HEK293 (cell line): ENCODE measurements around the gene RFTN1.

Experiments used
- CTCF ChIA-PET: fragments of 350-600 bp; formaldehyde crosslinking; extraction: SDS; loops from one replicate; lab custom pipeline; 2021; ENCODE audit warnings: antibody characterized with exemption; lab: Yijun Ruan, JAX
- POLR2A ChIA-PET: fragments of 300-600 bp; formaldehyde crosslinking; extraction: SDS; loops from one replicate; lab custom pipeline; 2020; ENCODE audit warnings: antibody characterized with exemption, inconsistent platforms; lab: Yijun Ruan, JAX
- H3K27ac ChIP-seq: fragments of 200-500 bp; sonication (Bioruptor generic); 2 replicates; pipeline ENCODE4 v1.5.1; 2014; ENCODE audit warnings: low read depth, low read length, control low read depth, inconsistent platforms; ENCODE audit errors: extremely low read depth
- H3K36me3 ChIP-seq, 2 experiments: fragments of 200-500 bp in 1 of 2; sonication (Bioruptor generic) in 1 of 2; 1 replicate in 1 of 2; 2 replicates in 1 of 2; pipeline ENCODE4 v1.5.1; 2014 to 2017; ENCODE audit warnings: inconsistent platforms in 2 of 2, low read length in 2 of 2; ENCODE audit not compliant: control insufficient read depth in 2 of 2, insufficient read depth in 1 of 2
- H3K4me1 ChIP-seq: fragments of 200-500 bp; sonication (Bioruptor generic); 2 replicates; pipeline ENCODE4 v1.5.1; 2014; ENCODE audit warnings: mild to moderate bottlenecking, low read length, inconsistent platforms; ENCODE audit not compliant: control insufficient read depth, insufficient read depth
- H3K4me3 ChIP-seq: 2 replicates; pipeline ENCODE4 v1.5.1; 2011; ENCODE audit warnings: low read depth, mild to moderate bottlenecking, control low read depth, low read length, moderate library complexity
- H3K9me3 ChIP-seq: fragments of 200-500 bp; sonication (Bioruptor generic); 2 replicates; pipeline ENCODE4 v1.5.1; 2014; ENCODE audit warnings: low read depth, low read length, inconsistent platforms; ENCODE audit not compliant: control insufficient read depth, insufficient read depth
- AEBP2 ChIP-seq: fragments of 450-650 bp; formaldehyde crosslinking; IDR thresholded peaks from 2 replicates; pipeline ENCODE4 v1.5.1; 2016; ENCODE audit warnings: missing biosample characterization, missing genetic modification characterization, borderline replicate concordance
- BCL11A ChIP-seq: fragments of 450-650 bp; formaldehyde crosslinking; IDR thresholded peaks from 2 replicates; pipeline ENCODE4 v1.5.1; 2016; ENCODE audit warnings: low read depth, missing biosample characterization, missing genetic modification characterization
- EGR2 ChIP-seq: fragments of 450-650 bp; formaldehyde crosslinking; IDR thresholded peaks from 2 replicates; pipeline ENCODE4 v1.5.1; 2016; ENCODE audit warnings: low read depth, missing biosample characterization, missing genetic modification characterization
- MZF1 ChIP-seq: fragments of 450-650 bp; formaldehyde crosslinking; IDR thresholded peaks from 2 replicates; pipeline ENCODE4 v1.5.1; 2017; ENCODE audit warnings: missing biosample characterization, missing genetic modification characterization, borderline replicate concordance
- ZBTB26 ChIP-seq: fragments of 450-650 bp; formaldehyde crosslinking; optimal IDR thresholded peaks from 2 replicates; pipeline ENCODE3; 2016; ENCODE audit warnings: missing biosample characterization, mild to moderate bottlenecking, missing genetic modification characterization
- ZFHX2 ChIP-seq: fragments of 450-650 bp; formaldehyde crosslinking; conservative IDR thresholded peaks from 2 replicates; pipeline ENCODE4 v1.5.1; 2016; ENCODE audit warnings: missing biosample characterization, missing genetic modification characterization
- ZFP3 ChIP-seq: fragments of 450-650 bp; formaldehyde crosslinking; IDR thresholded peaks from 2 replicates; pipeline ENCODE4 v1.5.1; 2016; ENCODE audit warnings: low read depth, missing biosample characterization, missing genetic modification characterization
- ZNF19 ChIP-seq: fragments of 450-650 bp; formaldehyde crosslinking; IDR thresholded peaks from 2 replicates; pipeline ENCODE4; 2016; ENCODE audit warnings: missing biosample characterization, missing genetic modification characterization, low read depth
- ZNF239 ChIP-seq: fragments of 450-650 bp; formaldehyde crosslinking; IDR thresholded peaks from 2 replicates; pipeline ENCODE4 v1.5.1; 2016; ENCODE audit warnings: missing biosample characterization, missing genetic modification characterization
- ZNF280C ChIP-seq: fragments of 450-650 bp; formaldehyde crosslinking; IDR thresholded peaks from 2 replicates; pipeline ENCODE4 v1.5.1; 2016; ENCODE audit warnings: missing biosample characterization, missing genetic modification characterization
- ZNF416 ChIP-seq: fragments of 450-650 bp; formaldehyde crosslinking; IDR thresholded peaks from 2 replicates; pipeline ENCODE4 v1.5.1; 2016; ENCODE audit warnings: missing biosample characterization, missing genetic modification characterization
- ZNF449 ChIP-seq: fragments of 450-650 bp; formaldehyde crosslinking; IDR thresholded peaks from 2 replicates; pipeline ENCODE4 v1.5.1; 2017; ENCODE audit warnings: missing biosample characterization, mild to moderate bottlenecking, missing genetic modification characterization, moderate library complexity
- ZNF510 ChIP-seq: fragments of 450-650 bp; formaldehyde crosslinking; IDR thresholded peaks from 2 replicates; pipeline ENCODE4 v1.5.1; 2018; ENCODE audit warnings: mild to moderate bottlenecking, missing genetic modification characterization, missing biosample characterization; ENCODE audit not compliant: insufficient replicate concordance
- ZSCAN16 ChIP-seq: fragments of 450-650 bp; formaldehyde crosslinking; IDR thresholded peaks from 2 replicates; pipeline ENCODE4 v1.5.1; 2016; ENCODE audit warnings: missing biosample characterization, missing genetic modification characterization
- TF ChIP-seq, protein P1 (sequence below): fragments of 450-650 bp; formaldehyde crosslinking; IDR thresholded peaks from 2 replicates; pipeline ENCODE4 v1.5.1; 2016; ENCODE audit warnings: missing biosample characterization, missing genetic modification characterization
- TF ChIP-seq, protein P2 (sequence below): fragments of 450-650 bp; formaldehyde crosslinking; IDR thresholded peaks from 2 replicates; pipeline ENCODE4; 2016; ENCODE audit warnings: missing biosample characterization, missing genetic modification characterization

RFTN1 gene

GRCh38 chr3:16543242-16543864, 29.9 kb upstream of the RFTN1 start (continued):
- TF ChIP-seq ZBTB26 (tag by site-specific recombination), result no peak
- TF ChIP-seq ZNF280C (tag by site-specific recombination), result no peak
- TF ChIP-seq ZNF416 (tag by site-specific recombination), result no peak
- TF ChIP-seq ZNF239, result no peak
- TF ChIP-seq ZNF19 (tag by site-specific recombination), result no peak
- TF ChIP-seq ZFP3 (tag by site-specific recombination), result no peak
- TF ChIP-seq ZSCAN16 (tag by site-specific recombination), result no peak
- TF ChIP-seq, protein P1, sequence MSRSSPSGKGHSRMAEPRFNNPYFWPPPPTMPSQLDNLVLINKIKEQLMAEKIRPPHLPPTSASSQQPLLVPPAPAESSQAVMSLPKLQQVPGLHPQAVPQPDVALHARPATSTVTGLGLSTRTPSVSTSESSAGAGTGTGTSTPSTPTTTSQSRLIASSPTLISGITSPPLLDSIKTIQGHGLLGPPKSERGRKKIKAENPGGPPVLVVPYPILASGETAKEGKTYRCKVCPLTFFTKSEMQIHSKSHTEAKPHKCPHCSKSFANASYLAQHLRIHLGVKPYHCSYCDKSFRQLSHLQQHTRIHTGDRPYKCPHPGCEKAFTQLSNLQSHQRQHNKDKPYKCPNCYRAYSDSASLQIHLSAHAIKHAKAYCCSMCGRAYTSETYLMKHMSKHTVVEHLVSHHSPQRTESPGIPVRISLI (tag by site-specific recombination), result no peak
- TF ChIP-seq ZNF510 (tag by site-specific recombination), result no peak
- TF ChIP-seq, protein P2, sequence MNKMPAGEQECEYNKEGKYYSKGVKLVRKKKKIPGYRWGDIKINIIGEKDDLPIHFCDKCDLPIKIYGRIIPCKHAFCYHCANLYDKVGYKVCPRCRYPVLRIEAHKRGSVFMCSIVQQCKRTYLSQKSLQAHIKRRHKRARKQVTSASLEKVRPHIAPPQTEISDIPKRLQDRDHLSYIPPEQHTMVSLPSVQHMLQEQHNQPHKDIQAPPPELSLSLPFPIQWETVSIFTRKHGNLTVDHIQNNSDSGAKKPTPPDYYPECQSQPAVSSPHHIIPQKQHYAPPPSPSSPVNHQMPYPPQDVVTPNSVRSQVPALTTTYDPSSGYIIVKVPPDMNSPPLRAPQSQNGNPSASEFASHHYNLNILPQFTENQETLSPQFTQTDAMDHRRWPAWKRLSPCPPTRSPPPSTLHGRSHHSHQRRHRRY (tag by site-specific recombination), result no peak

DNA sequence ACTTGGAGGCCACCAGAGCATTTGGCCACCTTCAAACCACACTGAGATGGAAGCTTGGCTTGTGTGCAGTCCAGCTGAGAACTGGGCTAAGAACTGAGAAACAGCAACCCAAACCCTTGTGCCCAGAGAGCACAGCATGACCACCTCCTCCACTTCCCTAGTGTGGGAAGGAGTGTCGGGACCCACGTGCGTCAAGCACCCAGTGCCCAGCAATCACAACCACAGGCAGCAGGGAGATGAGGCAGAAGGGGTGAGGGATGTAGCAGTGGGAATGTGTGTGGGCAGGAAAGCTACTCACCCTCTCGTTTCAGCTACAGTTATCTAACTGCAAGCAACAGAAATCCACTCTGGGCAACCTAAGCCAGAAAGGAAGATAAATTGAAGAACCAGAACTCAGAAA, 25.0 kb upstream of the RFTN1 start:
- H3K9me3 ChIP-seq, result no peaks in the 10 kb centered on the region
- ChIA-PET CTCF (interaction anchor here (0.6 to 1.2 kb wide), 2 partner anchors 12 to 310 kb away, joined by 3 to 4 read pairs; no protein-coding TSS in a partner anchor), POLR2A (no interaction called here)

More for the DNA sequence above, 25.0 kb upstream of the RFTN1 start:
- H3K27ac ChIP-seq, result no peak overlapping the region
- peaks cover 14% of the 10 kb centered on the region for H3K4me1 ChIP-seq
- H3K36me3 ChIP-seq, result no peaks in the 10 kb centered on the region
- TF ChIP-seq ZFHX2 (tag by site-specific recombination) (peak; percentile 73), BCL11A (tag by site-specific recombination) (no peak), ZNF449 (tag by site-specific recombination) (no peak), AEBP2 (tag by site-specific recombination) (no peak), EGR2 (tag by site-specific recombination) (peak; percentile 68), MZF1 (tag by site-specific recombination) (no peak)
- H3K4me3 ChIP-seq, result no peak overlapping the region
